ENCODE data around the gene ANKRD31.

ANKRD31 gene

DNA sequence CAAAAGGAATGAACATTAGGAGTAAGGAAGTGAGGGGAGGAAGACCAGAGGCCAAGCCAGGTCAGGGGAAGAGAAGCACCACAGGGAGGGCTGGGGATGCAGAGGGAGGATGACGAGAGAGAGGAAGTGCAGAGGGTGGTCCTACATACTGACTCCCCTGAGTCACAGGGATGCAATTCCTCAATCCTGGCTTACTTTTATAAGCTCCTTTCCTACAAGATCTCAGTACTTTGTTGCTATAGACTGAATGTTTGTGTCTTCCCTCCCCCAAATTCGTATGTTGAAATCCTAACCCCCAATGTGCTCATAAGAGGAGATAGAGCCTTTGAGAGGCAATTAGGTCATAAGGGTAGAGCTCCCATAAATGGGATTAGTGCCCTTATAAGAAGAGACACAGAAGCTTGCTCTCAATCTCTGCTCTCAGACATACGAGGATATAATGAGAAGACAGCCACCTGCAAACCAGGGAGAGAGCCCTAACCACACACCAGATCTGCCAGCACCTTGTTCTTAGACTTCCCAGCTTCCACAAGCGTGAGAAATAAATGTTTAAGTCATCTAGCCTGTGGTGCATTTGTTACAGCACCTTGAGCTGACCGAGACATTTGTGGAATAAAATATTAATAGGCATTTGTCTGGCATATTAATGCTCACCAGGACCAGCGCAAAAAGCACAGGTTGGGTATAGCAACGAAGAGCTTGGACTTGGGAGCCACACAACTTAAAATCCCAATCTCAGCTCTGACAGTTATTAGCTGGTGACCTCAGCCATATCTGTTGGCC lies 217.7 kb downstream of the ANKRD31 start:
- in situ Hi-C loops (cut with MboI; ENCODE audit: low sequenced_read_pairs) = no loop called here
- DNase-seq (ENCODE audit: low spot score in 2 of 2) = no peak
- H3K4me1 ChIP-seq = peaks cover 11% of the 10 kb centered on the region

More for the DNA sequence above, 217.7 kb downstream of the ANKRD31 start:
- no peaks in the 10 kb centered on the region for H3K27me3 ChIP-seq (ENCODE audit: low read depth)
- no peaks in the 10 kb centered on the region for H3K9me3 ChIP-seq
- no peaks in the 10 kb centered on the region for H3K36me3 ChIP-seq (replicated peaks)
- no peak overlapping the region for H3K4me3 ChIP-seq

Measured in HAP-1 (cell line).